ENCODE measurements around the gene GMCL1.
A peak's percentile ranks its signal among the peaks of the same experiment; 100 is the strongest.
"Not testable (repeated sequence)": the region's sequence is repeated elsewhere in the genome, so short reads cannot be mapped to it uniquely, and the experiment has no call there.

GMCL1 gene

DNA sequence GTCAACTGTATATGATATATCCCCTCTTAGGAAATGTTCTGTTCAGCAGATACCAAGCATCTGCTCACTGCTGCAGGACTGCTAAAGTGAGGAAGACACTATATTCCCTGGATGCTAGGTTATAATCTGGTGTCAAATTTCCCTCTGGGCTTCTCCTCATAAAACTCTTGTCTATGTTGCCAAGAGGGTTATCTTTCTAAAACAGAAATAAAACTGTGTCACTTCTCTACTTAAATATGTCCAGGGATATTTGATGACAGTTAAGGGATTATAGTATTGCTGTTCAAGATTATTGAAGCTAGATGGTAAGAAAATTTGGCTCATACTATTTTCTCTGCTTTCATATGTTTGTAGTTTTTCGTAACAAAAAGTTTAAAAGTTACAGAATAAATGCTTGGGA lies 33.8 kb downstream of the GMCL1 start:
- DNase-seq: no peak

DNA sequence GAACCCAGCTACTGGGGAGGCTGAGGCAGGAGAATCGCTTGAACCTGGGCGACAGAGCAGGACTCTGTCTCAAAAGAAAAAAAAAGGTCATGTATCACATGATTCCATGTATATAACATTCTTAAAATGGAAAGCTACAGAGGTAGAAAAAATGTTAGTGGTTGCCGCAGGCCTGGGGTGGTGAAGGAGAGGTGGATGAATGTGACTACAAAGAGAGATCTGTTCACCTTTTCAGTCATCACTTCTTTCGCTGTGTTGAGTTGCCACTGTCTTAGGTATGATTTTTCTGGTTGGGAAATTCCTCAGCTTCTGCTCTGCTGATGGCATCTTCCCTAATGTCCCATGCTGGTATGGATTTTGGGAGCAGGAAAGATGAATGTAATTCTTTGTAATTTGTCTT lies 59.0 kb downstream of the GMCL1 start:
- DNase-seq: no peak

DNA sequence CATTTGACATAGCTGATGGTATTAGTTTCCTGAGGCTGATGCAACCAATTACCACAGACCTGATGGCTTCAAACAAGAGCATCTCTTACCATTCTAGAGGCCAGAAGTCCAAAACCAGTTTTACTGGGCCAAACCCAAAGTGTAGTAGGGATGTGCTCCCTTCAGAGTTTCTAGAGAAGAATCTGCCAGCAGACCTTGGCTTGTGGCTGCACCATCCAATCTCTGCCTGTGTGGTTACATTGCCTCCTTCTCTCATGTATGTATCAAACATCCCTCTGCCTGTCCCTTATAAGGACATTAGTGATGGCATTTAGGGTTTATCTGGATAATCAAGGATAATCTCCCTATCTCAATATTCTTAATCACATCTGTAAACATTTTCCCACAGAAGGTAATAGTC lies 59.8 kb downstream of the GMCL1 start:
- DNase-seq: no peak

DNA sequence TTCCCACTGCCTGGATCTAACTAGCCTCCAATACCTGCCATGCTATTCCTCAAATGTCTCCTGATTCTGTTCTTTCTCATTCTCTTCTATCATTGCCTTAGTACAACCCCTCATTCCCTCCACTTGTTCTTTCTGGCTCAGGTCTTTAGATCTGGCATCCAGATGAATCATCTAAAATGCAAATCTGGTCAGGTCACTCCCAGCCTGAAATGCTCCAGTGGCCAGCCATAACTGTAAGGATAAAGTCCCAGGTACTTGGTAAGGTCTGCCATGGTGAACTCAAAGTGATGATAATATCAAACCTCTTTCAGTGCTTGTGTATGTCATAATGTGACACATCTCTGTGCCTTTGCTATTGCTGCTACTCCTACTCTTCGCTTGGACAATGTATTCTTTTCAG lies 61.4 kb downstream of the GMCL1 start:
- DNase-seq: no peak

DNA sequence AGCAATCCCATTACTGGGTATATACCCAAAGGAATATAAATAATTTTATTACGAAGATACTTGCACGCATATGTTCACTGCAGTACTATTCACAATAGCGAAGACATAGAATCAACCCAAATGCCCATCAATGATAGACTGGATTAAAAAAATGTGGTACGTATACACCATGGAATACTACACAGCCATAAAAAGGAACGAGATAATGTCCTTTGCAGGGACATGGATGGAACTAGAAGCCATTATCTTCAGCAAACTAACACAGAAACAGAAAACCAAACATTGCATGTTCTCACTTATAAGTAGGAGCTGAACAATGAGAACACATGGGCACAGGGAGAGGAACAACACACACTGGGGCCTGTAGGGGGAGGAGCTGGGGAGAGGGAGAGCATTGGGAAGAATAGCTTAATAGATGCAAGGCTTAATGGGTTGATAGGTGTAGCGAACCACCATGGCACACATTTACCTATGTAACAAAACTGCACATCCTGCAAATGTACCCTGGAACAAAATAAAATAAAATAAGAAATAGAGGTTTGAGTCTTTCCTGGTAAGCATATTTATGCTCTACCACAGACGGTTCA lies 63.5 kb downstream of the GMCL1 start:
- DNase-seq: not testable (repeated sequence)

DNA sequence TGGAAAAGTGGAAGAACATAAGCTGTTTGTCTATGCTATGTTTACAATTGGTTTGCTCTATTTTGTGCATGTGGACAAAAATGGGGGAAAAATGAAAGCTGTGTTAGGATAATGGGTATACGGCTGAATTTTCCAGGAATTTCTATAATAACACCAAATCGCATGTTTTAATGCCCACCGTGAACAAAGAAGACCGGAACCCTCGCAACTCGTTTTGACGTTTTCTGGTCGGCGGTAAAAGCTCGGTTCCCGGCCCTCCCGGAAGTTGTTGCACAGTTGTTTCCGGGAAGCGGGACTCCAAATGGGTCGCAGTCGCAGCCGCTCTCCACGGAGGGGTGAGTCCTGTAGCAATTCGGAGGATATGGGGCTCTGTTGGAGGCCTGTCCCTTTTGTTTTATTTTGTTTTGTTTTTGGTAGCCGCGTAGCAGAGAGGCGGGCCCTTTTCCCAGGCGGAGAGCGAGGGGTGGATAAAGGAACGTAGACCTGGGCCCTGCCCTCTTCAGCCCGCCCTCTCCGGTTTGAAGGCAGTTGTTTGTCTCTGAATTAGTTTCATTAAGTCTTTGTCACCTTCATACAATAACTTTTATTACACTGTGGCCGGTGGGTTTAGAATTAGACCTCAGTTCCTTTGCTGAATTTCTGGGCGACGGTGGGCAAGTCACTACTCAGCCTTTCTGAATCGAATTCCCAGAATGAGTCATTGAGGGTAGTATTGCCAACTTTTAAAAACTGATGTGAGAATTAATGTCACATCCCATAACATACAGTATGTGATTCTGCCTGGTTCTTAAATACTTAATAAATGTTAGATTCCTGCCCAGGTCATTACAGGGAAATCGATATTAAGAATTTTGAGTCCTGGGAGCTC lies 64.5 kb downstream of the GMCL1 start, which contains the start of gene SNRNP27:
Gene SNRNP27 (plus strand): TSS at position 273 of the 868 bp plus-strand sequence. CDS start 29 bp downstream, at position 302.
- DNase-seq: peak; percentile 93

DNA sequence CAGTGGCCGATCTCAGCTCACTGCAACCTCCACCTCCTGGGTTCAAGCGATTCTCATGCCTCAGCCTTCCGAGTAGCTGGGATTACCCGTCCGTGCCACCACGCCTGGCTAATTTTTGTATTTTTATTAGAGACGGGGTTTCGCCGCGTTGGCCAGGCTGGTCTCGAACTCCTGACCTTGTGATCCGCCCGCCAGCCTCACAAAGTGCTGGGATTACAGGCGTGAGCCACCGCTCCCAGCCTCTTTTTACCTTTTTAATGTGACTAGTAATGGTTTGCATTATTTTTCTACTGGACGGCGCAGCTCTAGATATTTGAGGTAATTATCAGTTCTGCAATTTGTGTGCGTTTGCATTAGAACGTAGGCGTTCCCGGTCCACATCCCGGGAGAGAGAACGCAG lies 65.3 kb downstream of the GMCL1 start:
- DNase-seq: not testable (repeated sequence)

DNA sequence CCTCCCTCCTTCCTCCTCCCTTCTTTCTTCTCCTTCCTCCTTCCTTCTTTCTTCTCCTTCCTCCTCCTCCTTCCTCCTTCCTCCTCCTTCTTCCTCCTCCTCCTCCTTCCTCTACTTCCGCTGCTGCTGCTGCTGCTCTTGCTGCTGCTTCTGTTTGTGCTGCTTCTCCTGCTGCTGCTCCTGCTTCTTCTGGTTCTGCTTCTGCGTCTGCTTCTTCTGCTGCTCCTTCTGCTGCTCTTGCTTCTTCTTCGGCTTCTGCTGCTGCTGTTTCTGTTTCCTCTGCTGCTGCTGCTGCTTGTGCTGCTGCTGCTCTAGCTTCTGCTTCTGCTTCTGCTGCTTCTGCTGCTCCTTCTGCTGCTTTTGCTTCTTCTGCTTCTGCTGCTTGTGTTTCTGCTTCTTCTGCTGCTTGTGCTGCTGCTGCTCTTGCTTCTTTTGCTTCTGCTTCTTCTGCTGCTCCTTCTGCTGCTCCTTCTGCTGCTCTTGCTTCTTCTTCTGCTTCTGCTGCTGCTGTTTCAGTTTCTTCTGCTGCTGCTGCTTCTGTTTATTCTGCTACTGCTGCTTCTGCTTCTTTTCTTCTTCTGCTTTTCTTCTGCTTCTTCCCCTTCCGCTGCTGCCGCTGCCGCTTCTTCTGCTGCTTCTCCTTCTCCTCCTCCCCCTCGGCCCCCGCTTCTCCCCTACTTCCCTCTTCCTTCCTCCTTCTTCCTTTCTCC lies 72.9 kb downstream of the GMCL1 start:
- DNase-seq: no peak

DNA sequence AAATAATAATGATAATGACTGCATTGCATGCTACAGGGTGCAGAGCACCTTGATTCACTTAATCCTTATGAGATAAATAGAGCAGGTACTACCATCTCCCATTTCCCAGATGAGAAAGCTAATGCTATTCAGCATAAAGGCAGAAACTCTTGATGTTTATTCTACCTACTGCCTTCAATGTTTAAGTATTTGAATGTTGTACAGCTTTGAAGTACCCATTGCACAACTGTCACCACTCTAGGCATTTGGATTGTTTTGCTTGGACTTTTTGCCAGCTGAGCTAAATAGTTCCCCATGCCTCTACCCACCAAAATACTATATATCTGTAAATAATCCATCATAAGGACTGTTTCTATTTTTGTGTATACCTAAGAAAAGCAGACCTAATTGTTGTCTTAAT lies 77.8 kb downstream of the GMCL1 start:
- DNase-seq: no peak

DNA sequence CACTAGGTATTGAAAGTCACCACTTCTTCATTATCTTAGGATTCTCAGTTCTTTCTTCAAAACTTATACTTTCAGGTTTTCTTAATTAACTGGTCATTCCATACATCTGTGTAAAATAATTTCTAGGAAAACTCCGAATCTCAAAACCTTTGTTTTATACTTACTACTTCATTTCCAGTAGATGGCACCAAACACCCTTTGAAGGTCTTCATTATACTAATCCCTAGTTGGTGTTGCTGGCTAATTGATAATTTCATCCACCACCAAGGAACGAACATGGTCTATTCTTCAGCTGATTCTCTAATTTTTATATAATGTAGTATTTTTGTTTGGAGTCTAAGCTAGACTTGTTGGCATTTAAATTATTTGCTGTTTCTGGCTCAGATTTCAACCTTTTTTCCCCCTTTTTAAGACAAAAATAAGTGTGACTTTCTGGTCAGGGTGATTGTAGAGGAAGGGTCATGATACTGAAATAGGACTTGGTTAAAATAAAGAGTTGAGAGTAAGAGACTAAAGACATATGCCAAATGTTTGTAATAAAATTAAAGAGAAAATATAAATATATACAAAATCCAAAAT lies 82.6 kb downstream of the GMCL1 start:
- DNase-seq: no peak

DNA sequence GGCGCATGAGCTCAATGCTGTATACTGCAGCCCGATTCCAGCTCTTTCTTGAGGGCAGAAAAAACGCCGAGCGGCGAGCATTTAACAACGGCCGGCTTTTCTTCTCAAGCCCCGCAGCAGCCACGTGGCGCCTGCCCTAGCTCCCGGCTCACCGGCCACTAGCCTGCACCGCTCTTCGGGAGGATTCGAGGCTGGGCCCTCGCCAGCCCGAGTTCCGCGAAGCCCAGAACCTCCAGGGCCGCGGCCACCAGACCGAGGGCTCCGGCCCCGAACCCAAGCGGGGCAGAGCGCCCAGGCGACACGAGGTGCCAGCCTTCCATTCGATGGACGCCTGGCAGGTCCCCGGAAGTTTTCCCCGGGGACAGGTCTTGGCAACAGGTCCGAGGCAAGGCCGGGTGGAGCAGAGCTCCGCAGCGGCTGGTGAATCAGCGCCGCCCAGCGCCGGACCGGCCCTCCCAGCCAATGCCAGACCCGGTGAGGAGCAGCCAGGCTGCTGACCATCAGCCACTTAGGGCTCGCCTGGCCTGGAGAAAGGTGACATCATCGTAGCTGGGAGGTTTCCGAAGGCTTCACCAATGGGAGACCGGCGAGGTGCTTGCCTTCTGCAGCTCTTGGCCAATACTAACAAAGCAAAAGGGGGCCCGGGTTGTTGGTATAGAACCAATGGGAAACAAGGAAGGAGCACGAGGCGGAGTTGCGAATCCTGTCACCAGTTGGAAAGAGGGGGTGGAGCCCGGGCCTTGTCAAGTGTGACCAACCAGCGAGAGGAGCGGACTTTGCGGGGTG lies 84.9 kb downstream of the GMCL1 start:
- no peak for DNase-seq

DNA sequence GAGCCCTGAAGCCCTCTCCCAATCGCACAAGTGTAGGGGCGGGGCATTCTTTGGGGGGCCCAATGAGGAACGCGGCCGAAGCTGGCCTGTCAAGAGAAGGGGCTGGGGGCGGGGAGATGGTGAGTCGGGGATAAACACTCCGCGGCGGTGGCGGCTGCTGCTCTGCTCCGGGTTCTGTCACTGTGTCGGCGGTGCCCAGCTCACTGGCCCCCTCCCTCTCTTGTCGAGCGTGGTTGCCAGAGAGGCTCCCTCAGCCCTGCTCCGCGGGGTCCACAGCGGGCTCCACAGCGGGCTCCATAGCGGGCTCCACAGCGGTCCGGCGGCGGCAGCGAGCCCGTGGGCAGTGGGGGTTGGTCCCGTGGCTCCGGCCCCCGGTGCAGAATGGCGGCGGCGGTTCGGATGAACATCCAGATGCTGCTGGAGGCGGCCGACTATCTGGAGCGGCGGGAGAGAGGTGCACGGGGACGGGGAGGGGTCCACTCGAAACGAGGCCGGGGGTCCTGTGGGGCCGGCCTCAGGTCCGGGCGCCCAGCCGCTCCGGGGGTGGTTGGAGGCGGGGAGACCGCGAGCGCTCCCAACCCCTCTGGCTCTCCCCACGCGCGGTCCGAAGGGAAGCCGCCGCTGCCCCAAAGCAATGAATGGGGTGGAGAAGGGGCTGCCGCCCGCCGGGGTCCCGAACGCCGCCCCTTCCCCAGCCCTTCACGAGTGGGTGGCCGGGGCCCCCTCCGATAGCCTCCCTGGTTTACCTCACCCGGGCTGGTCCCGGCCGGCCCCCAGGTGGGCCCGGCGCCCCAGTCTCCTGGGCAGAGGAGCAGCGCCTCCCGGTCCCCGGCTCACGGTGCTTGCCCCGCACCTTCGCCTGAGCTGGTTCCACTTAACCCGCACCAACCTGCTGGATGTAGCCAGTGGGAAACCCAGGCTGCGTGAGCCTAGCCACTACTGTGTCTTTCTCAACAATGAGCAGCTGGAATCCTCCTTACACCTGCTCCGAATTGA lies 85.8 kb downstream of the GMCL1 start, which contains the start of gene MXD1:
Gene MXD1 (plus strand): TSS at position 160 of the 996 bp plus-strand sequence. CDS start 222 bp downstream, at position 382.
- DNase-seq: peak; percentile 100

DNA sequence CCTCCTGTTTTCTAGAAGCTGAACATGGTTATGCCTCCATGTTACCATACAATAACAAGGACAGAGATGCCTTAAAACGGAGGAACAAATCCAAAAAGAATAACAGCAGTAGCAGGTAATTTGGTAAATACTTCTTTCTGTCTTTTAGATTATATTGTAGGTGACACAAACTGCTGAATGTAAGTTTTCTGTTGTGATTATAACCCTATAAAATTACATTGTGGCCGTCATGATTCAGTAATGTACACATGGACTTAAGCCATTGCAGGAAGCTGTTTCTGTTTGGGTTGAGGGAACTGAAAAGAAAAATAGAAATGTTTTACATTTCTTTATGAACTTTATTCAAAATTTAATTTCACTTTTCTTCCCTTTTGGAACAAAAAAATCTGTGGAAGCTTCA lies 86.6 kb downstream of the GMCL1 start:
- no peak for DNase-seq

DNA sequence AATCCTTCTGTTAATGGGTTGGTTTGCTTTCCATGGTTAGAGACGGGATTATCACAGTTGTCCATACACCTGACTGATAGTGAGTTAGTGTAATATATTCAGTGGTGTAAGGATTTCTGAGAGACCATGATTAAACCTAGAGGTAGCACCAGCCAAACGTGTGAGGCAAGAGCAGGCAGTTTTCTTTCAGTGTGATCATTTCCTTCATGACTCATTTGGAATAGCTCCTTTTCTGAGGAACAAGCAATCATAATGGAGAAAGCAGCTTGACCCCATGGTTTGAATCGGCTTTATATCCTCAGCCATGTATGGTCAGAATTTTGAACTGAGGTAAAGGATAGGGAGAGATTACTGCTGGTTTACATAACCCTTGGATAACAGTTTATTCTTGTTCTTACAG lies 88.4 kb downstream of the GMCL1 start:
- DNase-seq: no peak

DNA sequence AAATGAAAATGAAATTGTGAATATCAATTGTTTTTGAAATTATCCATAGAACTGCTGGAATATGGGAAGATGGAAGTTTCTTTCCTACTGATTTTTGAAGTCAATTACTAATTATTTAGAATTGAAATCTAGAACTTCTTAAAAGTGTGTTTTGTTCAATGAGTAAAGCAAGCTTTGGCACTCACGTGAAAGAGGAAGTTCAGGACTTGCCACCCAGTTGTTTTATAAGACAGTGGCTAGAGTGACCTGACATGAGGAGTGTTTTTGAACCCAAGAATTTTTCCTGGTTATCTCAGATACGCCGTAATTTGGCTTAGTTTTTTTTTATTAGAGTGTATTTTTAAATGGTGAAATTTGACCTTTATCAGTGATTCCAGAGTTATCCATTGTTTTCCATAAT lies 88.9 kb downstream of the GMCL1 start:
- no peak for DNase-seq

DNA sequence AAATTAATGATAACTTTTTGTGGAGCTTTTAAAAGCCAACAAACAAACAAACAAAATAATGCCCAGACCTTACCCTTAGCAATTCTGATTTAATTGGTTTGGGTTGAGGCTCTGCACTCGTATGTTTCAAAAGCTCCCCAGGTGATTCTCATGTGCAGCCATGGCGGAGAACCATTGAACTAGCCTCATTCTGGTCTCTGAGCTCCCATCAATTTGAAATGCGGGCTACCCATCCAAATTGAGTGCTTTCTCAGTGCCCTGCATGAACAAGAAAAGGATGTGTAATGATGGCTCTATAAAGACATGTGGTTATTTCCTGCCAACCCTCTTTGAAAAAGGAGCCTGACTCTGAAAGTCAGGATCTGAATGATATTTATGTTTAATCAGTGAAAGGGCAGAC lies 93.7 kb downstream of the GMCL1 start:
- DNase-seq: no peak

DNA sequence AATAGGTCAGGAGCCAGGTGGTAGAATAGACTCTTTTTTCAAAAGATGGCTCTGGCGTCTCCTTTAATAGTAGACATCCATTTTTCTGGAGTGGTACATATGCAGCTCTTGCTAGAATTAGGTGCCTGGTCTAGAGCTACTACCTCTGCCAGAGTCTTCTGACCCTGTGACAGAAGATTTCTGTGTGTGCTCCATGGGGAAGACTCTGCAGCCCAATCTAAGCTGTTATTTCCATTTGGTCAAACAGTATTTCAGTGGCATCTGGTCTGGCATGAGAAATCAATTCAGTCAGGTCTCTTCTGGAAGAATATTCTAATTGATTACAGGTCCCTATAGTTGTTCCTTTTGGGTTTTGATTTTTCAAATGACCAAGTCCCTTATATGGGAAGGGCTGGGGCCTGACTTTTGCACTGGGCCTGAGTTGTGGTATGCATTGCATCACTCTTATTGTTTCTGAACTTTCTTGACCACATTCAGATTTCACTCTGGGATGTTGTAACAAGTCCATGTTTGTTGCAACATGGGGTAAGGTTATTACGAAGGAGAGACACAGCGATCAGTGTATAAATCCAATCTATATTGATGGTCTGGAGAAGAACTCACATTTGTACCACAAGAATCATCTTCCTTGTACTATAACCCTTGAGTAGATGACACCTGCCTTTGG lies 97.5 kb downstream of the GMCL1 start:
- no peak for DNase-seq

All from activated effector memory CD4-positive, alpha-beta T cell treated with anti-CD3 and anti-CD28 coated beads, Interleukin-2, amount 50 U/mL, for 16 hours (primary cell).